GM18508 (cell line): Measurements from ENCODE around the gene CLCNKB.
"Not testable (repeated sequence)": the region's sequence is repeated elsewhere in the genome, so short reads cannot be mapped to it uniquely, and the experiment has no call there.

Source experiments
- ATAC-seq: cut with Tn5 transposase; IDR thresholded peaks from one replicate; pipeline ENCODE4 v1.9.1; 2021; ENCODE audit warnings: moderate number of reproducible peaks; ENCODE audit not compliant: insufficient read depth, unreplicated experiment

Gene CLCNKB

DNA sequence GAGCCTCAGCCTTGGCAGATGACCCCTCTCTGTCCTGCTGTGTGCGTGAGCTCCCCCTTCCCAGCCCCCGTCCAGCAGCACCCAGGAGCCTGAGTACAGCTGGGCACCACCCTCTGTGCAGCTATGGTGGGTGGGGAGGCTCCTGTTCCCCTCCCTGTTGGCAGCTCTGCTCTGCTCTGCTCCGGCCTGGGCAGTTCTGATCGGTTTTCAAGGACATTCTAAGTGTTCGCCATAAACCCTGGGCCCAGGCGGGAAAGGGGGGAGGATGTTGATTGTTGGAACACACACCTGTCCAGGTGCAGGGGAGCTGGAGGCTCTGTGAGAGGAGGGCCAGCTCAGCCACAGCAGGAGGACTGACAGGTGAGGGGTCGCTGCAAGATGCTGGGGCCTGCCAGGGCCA, at the start of gene CLCNKB:
TSS of gene CLCNKB (plus strand) at position 262 of the 400 bp plus-strand sequence. CDS start 711 bp downstream, outside the sequence.
- no peak for ATAC-seq

DNA sequence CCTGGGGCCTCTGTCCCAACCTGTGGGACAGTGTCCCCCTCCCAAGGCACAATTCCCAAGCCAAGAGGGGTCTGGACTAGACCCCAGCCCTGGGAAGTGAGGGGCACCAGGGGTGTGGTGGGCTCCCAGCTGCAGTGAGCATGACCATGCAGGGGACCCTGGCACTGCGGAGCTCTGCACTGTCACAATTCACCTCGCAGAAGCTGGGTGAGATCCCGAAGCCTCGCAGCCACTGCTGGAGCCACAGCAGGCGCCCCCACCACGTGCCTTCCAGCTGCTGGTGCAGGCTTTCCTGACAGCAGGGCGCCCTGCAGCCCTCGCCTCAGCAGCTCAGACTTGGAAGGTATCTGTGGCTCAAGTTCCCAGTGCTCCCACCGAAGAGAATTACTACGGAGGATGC, 49.5 kb upstream of the CLCNKB start:
- no peak for ATAC-seq

DNA sequence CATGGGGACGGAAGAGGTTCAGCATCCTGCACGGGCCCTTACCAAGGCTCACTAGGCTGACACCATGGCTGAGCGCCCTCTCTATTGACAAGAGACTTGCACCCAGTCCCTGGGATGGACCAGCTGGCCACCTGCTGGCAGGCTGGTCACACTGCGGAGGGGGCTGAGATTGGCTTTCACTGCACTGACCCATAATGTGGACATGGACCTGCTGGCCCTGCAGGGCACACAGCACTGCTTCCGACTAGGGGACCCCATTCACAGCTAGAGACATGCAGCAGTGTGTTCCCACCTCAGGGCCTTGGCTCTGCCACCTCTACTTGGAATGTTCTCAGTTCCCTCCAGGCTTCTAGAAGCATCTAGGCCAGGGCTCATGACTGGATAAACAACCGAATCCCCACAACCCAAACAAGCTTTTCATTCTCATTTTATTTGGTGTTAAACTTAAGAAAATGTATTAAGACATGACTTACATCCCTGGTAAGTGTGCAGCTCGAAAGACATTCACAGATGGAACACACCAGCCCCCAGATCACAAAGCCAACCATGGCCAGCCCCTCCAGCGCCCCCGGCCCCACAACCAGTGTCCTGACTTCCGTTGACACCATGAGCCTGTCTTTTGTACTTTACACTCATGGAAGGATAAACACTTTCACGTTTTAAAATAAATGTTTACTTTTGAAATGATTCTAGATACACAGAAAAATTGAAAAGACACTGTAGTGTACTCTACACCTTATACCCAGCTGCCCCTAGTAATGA, 48.8 kb upstream of the CLCNKB start:
- no peak for ATAC-seq

DNA sequence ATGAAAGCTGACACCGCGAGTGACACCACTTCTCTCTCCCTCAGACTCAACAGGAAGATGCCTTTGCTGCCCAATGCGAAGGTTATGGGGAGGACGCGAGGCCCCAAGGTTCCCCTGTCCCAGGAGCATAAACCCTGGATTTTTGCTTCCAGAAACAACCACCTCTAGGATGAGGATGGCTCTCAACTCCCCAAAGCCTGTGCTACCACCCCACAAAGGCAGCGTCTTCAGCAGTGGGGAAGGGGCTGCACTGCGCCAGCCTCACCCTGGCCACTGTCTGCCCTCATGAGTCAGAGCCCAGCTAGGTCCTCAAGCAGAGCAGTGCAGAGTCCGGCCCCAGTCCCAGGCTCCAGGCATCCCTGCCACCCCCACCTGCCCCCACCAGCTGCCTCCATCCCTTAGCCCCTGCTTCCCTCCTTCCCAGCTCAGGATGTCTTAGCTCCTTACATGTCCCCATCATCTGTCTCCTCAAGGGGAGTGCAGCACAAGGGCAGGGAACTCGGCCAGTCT, 46.5 kb upstream of the CLCNKB start:
- no peak for ATAC-seq

DNA sequence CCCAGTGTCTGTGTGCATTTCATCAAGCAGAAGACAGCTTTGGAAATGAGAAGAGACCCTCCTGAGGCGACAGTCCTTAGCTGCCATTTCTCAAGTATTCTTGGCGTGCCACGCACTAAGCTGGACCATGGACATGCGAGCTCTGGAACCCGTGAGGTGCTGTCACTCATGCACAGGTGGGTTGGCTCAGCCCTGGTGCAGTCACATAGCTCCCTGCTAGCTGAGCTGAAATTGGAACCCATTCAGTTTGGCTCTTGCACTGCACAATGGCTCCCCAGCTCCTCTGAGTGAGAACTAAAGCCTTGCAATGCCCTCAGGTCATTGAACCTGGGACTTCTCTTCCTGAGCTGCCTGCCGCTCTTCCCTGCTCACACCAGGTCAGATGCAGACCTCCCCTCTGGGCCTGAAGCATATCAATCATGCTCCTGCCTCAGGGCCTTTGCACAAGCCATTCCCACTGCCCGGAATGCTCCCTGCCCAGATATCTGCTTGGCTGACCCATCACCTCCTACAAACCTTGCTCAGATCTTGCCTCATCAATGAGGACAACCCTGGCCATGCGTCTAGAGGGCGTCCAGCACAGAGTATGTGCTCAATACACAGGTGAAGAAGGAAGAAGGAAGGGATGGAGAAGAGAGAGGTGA, 45.8 kb upstream of the CLCNKB start:
- ATAC-seq: no peak

DNA sequence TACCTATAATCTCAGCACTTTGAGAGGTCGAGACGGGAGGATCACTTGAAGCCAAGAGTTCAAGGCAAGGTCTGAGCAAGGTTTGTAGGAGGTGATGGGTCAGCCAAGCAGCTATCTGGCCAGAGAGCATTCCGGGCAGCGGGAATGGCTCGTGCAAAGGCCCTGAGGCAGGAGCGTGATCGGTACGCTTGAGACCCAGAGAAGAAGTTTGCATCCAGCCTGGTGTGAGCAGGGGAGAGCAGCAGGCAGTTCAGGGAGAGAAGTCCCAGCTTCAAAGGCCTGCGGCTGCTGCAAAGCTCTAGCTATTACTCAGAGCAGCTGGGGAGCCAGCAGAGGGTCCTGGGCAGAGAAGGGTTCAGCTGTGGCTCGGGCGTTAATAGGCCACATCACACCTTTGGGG, 44.7 kb upstream of the CLCNKB start:
- no peak for ATAC-seq

DNA sequence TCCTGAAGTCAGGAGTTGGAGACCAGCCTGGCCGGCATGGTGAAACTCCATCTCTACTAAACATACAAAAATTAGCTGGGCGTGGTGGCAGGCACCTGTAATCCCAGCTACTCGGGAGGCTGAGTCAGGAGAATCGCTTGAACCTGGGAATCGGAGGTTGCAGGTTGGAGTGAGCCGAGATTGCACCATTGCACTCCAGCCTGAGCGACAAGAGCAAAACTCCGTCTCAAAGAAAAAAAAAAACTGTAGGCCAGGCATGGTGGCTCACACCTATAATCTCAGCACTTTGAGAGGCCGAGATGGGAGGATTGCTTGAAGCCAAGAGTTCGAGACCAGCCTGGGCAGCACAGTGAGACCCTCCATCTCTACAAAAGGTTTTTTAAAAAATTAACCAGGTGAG, 42.3 kb upstream of the CLCNKB start:
- ATAC-seq: not testable (repeated sequence)

DNA sequence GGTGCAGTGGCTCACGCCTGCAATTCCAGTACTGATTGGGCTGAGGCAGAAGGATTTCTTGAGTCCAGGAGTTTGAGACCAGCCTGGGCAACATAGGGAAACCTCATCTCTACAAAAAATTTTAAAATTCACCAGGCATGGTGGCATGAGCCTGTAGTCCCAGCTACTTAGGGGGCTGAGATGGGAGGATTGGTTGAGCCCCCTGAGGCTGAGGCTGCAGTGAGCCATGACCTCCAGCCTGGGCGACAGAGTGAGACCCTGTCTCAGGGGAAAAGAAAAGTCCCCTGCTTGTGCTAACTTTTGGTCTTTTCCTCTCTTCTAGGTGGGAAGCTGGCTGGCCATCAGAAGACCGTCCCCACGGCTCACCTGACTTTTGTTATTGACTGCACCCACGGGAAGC, 38.0 kb upstream of the CLCNKB start:
- no peak for ATAC-seq

DNA sequence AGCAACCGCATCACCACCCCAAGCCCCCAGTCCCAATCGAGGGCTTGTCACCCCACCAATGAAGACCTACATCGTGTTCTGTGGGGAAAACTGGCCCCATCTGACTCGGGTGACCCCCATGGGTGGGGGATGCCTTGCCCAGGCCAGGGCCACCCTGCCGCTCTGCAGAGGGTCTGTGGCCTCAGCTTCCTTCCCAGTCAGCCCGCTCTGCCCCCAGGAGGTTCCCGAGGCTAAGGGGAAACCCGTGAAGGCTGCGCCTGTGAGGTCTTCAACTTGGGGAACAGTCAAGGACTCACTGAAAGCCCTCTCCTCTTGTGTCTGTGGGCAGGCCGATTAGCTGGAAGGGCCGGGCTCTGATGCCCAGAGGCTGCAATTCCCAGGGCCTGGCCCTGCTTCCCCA, 37.6 kb upstream of the CLCNKB start:
- ATAC-seq: no peak

DNA sequence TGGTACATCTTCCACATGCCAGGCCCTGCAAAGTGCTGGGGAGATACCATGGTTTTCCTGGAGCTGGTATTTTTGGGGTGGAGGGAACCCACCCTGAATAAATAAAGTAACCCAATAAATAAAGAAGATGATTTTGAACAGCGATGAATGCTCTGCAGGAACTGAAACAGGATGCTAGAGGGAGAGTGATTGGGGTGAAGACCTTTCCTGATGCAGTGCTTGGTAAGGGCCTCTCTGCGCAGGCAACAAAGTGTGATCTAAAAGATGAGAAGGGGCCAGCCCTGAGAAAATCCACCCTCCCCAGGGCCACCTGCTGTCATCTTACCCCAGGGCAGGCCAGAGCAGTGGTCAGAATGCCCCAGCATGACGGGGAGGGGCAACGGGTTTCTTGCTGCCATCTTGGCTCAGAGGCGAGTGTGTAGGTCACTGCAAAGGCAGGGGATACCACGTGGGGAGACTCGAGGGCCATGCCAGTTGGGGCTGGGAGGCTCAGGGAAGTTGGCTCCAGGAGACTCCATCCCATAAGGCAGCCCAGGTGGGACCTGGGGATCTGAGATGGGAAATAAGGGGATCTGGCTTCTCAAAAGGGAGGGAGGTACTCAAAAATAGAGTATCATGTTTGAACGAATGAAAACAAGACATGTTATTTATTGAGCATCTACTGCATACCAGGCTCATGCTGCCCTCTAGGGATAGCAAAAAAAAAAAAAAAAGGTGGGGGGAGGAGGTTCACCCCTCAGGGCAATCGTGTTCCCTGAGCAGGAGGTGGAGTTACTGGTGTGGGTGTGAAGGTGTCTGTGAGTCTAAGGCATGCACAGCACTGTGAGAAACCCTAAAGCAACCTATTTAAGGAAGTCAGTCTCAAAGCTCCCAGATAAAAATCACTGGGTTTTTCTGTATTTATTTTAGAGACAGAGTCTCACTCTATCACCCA, 36.8 kb upstream of the CLCNKB start:
- ATAC-seq: no peak

DNA sequence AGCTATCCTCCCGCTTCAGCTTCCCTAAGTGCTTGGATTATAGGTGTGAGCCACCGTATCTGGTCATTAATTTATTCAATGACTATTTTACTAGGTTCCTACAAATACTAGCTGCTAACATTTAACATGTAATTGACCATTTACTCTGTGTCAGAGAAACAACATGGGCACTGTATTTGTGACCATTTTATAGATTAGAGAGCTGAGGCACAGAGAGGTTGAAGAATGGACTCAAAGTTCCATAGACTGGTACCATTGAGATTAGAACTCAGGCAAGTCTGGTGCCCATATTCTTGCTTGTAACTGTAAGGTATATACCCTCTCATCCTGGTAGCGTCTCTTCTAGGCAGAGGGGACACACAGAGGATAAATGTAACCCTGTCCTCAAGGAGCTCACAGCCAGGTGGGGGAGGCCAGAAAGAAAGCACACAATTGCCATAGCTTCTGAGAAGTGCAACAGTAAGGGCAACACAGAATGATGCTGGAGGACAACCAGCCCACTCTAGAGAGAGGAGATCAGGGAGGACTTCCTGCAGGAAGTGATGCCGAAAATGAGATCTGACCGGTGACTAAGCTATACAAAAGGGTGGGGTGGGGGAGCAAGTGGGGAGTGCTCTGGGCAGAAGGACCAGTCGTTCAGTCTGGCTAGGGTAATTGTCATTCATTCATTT, 35.8 kb upstream of the CLCNKB start:
- no peak for ATAC-seq

DNA sequence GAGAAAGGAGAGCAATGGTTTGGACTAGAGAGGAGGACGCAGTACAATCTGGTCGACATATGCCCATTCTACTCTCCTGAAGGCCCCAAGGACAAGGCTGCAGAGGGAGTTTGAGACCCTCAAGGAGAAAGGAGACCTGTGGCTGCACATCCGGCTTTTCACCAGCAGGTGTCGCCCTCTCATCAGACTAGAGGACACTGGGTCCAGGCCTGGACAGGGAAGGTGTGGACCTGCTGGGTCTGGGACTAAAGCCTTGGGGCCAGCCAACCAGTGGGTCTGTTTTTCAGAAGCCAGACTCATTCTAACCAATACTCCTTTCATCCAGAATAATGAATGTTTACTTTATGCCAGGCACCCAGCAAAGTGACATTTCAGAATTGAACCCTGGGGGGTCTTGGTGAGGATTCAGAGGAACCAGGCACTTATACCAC, 34.5 kb upstream of the CLCNKB start:
- ATAC-seq: no peak

DNA sequence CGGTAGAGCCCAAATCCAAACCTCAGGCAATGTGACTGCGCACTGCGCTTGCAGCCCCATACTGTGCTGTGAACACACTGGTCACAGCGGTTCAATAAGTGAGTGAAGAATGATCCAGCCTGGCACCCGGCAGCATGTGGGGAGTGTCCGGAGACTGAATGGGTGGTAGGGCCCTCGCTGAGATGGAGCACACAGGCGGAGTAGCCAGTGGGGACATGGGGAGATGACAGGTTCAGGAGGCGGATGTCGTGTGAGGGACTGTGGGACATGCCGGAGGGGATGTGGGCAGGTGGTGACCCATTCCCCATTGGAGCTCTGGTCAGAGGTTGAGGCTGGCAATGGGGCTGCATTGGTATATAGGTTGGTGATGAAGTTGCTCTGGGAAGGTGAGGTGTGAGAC, 33.9 kb upstream of the CLCNKB start:
- no peak for ATAC-seq

DNA sequence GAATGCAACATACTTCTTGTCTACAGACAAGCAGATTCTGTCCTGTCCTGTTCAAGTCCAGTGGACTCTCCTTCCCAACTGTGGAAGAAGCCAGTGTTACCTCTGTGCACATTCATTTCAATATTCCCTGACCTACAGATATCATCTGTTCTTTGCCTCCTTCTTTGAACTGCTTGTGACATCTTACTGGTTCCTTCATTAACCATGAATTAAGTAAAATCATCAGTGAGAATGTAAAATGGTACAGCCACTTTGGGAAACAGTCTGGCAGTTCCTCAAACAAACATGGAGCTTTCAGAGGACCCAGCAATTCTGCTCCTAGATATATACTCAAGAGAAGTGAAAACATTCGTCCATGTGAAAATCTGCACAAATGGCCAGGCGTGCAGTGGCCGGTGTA, 32.7 kb upstream of the CLCNKB start:
- no peak for ATAC-seq

DNA sequence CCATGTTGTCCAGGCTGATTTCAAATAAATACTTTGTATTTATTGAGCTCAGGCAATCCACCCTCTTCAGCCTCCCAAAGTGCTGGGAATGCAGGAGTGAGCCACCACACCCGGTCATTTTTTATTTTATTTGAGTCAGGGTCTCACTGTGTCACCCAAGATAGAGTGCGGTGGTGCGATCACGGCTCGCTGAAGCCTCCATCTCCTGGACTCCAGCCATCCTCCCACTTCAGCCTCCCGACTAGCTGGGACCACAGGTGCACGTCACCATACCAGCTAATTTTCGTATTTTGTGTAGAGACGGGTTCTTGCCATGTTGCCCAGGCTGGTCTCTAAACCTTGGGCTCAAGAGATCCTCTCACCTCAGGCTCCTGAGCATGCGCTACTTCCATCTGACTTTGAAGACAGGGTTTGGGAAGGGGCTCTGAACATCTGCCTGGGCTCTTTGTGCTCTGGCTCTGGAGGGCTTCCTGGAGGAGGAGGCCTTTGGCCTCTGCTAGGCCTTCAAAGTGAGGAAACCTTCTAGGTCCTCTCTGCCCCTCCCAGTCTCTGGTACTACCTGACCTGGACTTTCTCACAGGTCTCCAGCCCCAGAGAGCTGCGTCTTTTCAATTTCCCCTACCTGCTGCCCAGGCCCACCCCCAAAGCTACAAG, 31.5 kb upstream of the CLCNKB start:
- ATAC-seq: no peak

DNA sequence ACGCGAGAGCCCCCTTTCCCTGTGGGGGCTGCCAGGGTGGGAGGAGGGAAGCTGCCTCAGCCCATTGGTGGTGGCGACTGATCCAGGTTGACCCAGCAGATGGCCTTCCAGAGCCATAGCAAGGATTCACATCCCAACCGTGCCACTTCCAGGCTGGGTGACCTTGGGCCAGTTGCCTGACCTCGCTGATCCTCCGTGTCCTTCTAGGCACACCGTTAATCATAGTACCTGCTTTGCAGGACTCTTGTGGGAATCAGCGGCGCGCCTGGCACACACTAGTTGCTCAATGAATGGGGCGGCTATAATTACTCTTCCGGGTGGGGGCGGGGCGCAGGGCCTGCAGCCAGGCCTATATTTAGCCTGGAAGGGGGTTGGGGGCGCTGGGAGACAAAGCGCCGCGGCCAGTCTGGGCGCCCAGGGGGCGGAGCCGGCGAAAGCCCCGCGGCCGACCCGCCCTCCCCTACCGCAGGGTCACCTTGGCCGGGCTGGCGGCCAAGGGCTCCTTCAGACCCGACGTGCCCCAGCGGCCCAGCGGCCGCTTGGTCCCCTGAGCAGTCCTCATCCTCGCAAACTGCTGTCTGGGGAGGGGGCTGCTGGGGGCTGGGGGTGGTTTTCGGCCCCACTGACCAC, 30.9 kb upstream of the CLCNKB start:
- ATAC-seq: no peak

DNA sequence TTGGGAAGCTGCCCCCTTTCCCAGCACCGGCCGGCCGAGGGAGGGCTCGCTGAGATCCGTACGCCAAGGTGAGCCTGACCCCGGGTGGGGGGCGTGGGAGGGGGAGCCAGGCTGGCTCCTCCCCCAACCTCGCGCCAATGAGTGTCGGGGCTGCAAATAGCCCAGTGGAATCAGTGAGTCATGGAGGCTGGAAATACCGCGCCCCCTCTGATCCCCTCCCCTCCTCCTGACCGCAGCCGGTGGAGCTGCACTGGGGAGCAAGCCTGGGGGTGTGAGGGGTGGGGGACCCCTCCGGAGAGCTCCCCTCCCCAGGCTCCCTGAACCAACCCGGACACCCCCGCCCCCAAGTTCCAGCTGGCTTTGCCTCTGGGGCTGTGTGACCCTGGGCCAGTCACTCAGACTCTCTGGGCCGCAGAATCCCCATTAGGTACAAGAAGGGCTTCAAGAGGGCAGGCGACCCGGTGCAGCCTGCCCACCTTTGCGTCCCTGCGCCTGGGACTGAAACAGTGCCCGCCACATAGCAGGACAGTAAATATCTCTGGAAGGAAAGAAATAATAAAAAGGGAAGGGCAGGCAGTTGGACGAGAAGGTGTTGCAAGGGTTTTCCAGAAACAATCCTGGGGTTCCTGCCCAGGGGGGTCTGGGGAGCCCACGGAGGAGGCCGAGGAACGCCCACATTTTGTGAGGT, 30.2 kb upstream of the CLCNKB start:
- ATAC-seq: no peak

DNA sequence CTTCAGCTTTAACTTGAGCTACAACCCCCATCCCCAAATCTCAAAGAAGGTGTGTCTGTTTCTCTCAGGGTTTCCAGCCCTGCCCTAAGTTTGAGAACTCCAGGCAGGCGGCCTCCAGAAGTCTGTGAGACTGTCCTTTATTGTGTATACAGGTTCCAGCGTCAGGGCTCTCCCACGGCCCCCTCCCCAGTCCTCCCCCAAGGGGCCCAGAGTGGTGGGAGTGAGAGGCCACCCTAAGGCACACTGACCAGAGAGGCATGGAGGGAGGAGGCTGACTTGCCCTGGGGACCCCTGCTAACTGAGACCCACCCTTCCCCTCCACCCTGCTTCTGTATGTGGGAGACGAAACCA, 29.7 kb upstream of the CLCNKB start:
- ATAC-seq: no peak
